PFSK-1 (cell line): ENCODE data around the gene KHDC3L. TPM values are rescaled to one million over a fixed set of nuclear protein-coding genes. Genes with fewer than 3 reads are reported as not detected.

Source experiments
- FOXP2 ChIP-seq: optimal IDR thresholded peaks from 2 replicates; pipeline ENCODE3; 2011; ENCODE audit warnings: borderline replicate concordance, control low read depth, inconsistent platforms; ENCODE audit not compliant: insufficient read depth; ENCODE audit errors: extremely low read length, extremely low read depth
- POLR2AphosphoS5 ChIP-seq: IDR thresholded peaks from 2 replicates; pipeline ENCODE4 v1.6.1; 2012; ENCODE audit warnings: low read depth, mild to moderate bottlenecking, control low read depth, low read length, moderate library complexity
- REST ChIP-seq, 2 experiments: IDR thresholded peaks; 2 replicates each; pipeline versions ENCODE4 v1.6.1 to v1.8.0; 2011 to 2012; ENCODE audit warnings: low read depth in 2 of 2, low read length in 2 of 2, control low read depth in 1 of 2, inconsistent platforms in 1 of 2, mild to moderate bottlenecking in 1 of 2, moderate library complexity in 1 of 2; ENCODE audit not compliant: insufficient read depth in 1 of 2
- SIN3A ChIP-seq: IDR thresholded peaks from 2 replicates; pipeline ENCODE4 v1.6.1; 2012; ENCODE audit warnings: mild to moderate bottlenecking, low read length, moderate library complexity, borderline replicate concordance; ENCODE audit not compliant: insufficient read depth
- TAF1 ChIP-seq: IDR thresholded peaks from 2 replicates; pipeline ENCODE4 v1.6.1; 2012; ENCODE audit warnings: low read length, control low read depth, borderline replicate concordance; ENCODE audit not compliant: insufficient read depth
- polyA plus RNA-seq: library from polyadenylated mRNA; unstranded; fragments of >200 nt; gene quantifications from one replicate; pipeline ENCODE4 v1.2.1, GENCODE V29; 2012; ENCODE audit warnings: low read depth, missing spikeins; ENCODE audit not compliant: insufficient read length

KHDC3L gene, protein sequence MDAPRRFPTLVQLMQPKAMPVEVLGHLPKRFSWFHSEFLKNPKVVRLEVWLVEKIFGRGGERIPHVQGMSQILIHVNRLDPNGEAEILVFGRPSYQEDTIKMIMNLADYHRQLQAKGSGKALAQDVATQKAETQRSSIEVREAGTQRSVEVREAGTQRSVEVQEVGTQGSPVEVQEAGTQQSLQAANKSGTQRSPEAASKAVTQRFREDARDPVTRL
- polyA plus RNA-seq, result not detected

GRCh38 chr6:73362358-73362757 lies at the start of gene KHDC3L:
Gene KHDC3L, plus strand, starts transcription at chr6:73362658. Its CDS starts 72 bp downstream, at chr6:73362730.
- no peak for TF ChIP-seq FOXP2
- no peak for TF ChIP-seq POLR2AphosphoS5
- TF ChIP-seq TAF1, result no peak
- no peak for TF ChIP-seq REST (IDR thresholded peaks at IDR 0.05; ENCODE audit: insufficient read depth in 1 of 2, low read depth in 2 of 2, low read length in 2 of 2)

- TF ChIP-seq FOXP2 (no peak), SIN3A (no peak), TAF1 (no peak), POLR2AphosphoS5 (no peak), REST (IDR thresholded peaks at IDR 0.05; ENCODE audit: insufficient read depth in 1 of 2, low read depth in 2 of 2, low read length in 2 of 2) (no peak)
These were observed 47.6 kb upstream of the KHDC3L start for GRCh38 chr6:73314577-73315492.

- TF ChIP-seq TAF1, result no peak
- TF ChIP-seq SIN3A, result no peak
- TF ChIP-seq POLR2AphosphoS5, result no peak
- no peak for TF ChIP-seq REST (IDR thresholded peaks at IDR 0.05; ENCODE audit: insufficient read depth in 1 of 2, low read depth in 2 of 2, low read length in 2 of 2)
- TF ChIP-seq FOXP2, result no peak
These were observed 39.1 kb upstream of the KHDC3L start for GRCh38 chr6:73323323-73323722.

DNA sequence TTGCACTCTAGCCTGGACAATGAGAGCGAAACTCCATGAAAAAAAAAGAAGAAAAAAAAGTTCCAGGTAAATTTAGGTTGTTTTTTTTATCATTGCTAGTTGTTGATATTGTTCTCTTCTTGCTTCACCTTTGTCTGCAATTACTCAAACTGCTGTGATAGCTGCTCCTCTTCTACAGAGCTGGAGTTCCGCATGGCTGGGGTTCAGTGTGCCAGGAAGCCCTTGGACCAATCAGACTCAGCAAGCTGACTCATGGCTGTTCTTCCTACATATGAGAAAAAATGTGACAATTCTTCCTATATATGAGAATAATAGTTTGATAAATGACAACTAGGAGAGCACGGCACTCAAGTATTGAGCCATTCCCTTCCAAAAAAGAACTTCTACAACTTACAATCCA lies 36.8 kb upstream of the KHDC3L start:
- TF ChIP-seq POLR2AphosphoS5, result no peak
- no peak for TF ChIP-seq FOXP2
- no peak for TF ChIP-seq REST (IDR thresholded peaks at IDR 0.05; ENCODE audit: insufficient read depth in 1 of 2, low read depth in 2 of 2, low read length in 2 of 2)
- no peak for TF ChIP-seq TAF1
- TF ChIP-seq SIN3A, result no peak
